Thoracic aorta (tissue), 2 donors: ENCODE results near the gene TLE3. TPM values are rescaled to one million over a fixed set of nuclear protein-coding genes. Genes with fewer than 3 reads are reported as not detected.
A peak's percentile ranks its signal among the peaks of the same experiment; 100 is the strongest.

ENCODE experiments used
- ATAC-seq: fragments of 150-250 bp; one replicate; pipeline ENCODE4 v1.8.0; 2017; ENCODE audit warnings: low read depth; ENCODE audit not compliant: insufficient number of reproducible peaks, low FRiP score
- DNase-seq: peaks from one replicate; pipeline ENCODE4 v3.0.0-alpha.2; 2020; ENCODE audit warnings: low spot score
- H3K27ac ChIP-seq, 2 donors: fragments of 200-600 bp; sonication (generic); 1 replicate in 1 of 2; 2 replicates in 1 of 2; pipeline ENCODE4 v1.5.1; 2016; ENCODE audit warnings: mild to moderate bottlenecking in 2 of 2, moderate library complexity in 2 of 2
- H3K27me3 ChIP-seq: fragments of 200-600 bp; sonication (generic); replicated peaks from 2 replicates; pipeline ENCODE4 v1.6.0; 2016; ENCODE audit warnings: mild to moderate bottlenecking; ENCODE audit not compliant: insufficient read depth
- H3K36me3 ChIP-seq: fragments of 200-600 bp; sonication (generic); one replicate; pipeline ENCODE4 v1.5.1; 2016
- H3K4me1 ChIP-seq, 2 donors: fragments of 200-600 bp; sonication (generic); 1 replicate in 1 of 2; 2 replicates in 1 of 2; pipeline versions ENCODE4 v1.5.1 to v1.6.0; 2016; ENCODE audit warnings: low read depth in 2 of 2, mild to moderate bottlenecking in 1 of 2; ENCODE audit not compliant: control insufficient read depth in 1 of 2
- H3K4me3 ChIP-seq: fragments of 200-600 bp; sonication (generic); 2 replicates; pipeline ENCODE4 v1.5.1; 2016; ENCODE audit warnings: mild to moderate bottlenecking
- H3K9me3 ChIP-seq: fragments of 200-600 bp; sonication (generic); 2 replicates; pipeline ENCODE4 v1.5.1; 2016
- CTCF ChIP-seq: fragments of 200-600 bp; sonication (generic); IDR thresholded peaks from one replicate; pipeline ENCODE4 v1.5.1; 2019; ENCODE audit warnings: antibody characterized with exemption
- total RNA-seq, 2 donors: library from RNA; depleted of rRNA; stranded (reverse); fragments of >200 nt; gene quantifications; one replicate each; pipeline versions ENCODE4 v1.1.0 to v1.2.3, GENCODE V29; 2016

The TLE3 gene
- total RNA-seq, 2 donors from 2014 or later, result 78.3 to 124 TPM

DNA sequence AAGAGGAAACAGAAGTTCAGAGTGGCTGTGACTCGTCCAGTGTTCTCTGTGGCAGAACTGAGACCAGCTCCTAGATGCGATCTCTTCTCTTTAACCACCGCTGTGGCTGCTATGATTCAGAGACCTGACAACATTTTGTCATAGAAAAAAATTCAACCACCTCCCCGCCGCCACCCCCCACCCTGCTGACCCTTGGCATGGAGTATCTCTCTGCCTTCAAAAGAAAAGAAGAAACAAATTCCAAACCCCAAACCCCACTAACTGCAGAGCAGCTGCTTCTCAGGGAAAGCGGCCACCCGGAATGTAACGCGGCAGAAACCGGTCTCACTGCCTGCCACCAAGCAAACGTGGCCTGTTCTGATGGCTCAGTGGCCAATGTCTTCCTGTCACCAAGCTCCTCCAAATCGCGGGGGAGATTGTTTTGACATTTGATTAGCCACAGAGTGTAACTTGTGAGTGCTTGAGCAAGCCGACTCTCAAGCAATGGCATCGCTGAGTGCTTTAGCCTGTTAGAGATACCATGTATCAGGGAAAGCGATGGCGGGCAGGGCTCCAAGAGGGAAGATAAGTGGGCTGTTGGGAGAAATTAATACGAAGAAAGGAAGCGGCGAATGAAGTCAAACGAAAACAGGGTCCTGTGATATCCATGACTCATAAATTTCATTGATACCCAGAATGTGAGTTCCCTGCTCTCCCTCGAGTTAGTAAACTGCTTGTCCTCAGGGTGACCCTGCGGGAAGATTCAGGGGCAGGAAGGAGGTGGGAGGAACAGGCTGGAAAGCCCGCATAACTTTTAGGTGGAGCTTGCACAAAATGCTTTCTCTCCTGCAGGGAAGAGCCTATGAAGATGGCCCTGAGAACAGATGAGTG lies 44.8 kb upstream of the TLE3 start:
- H3K27ac ChIP-seq, result no peak overlapping the region
- no peak overlapping the region for H3K4me3 ChIP-seq
- TF ChIP-seq CTCF, result no peak
- H3K4me1 ChIP-seq, result peaks cover 3 to 19% of the 10 kb centered on the region in 2 donors
- H3K36me3 ChIP-seq, result no peaks in the 10 kb centered on the region
- H3K27me3 ChIP-seq, result no peaks in the 10 kb centered on the region
- no peak for DNase-seq
- no peak for ATAC-seq
- H3K9me3 ChIP-seq, result no peaks in the 10 kb centered on the region

DNA sequence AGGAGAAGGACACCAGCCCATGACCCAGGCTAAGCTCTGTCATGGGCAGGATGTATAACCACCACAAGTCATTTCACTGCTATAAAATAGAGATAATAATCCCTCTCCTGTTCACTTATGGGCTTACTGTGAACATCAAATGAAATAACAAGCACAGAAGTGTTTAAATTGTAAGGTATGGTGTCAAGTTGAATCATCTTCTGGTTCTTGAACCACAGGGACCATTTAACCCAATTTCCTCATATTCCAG lies 44.3 kb upstream of the TLE3 start:
- H3K27ac ChIP-seq, result no peak overlapping the region
- H3K36me3 ChIP-seq, result no peaks in the 10 kb centered on the region
- no peak for TF ChIP-seq CTCF
- peaks cover 3 to 19% of the 10 kb centered on the region in 2 donors for H3K4me1 ChIP-seq
- ATAC-seq, result no peak
- no peaks in the 10 kb centered on the region for H3K9me3 ChIP-seq
- DNase-seq, result no peak
- H3K27me3 ChIP-seq, result no peaks in the 10 kb centered on the region
- H3K4me3 ChIP-seq, result no peak overlapping the region

DNA sequence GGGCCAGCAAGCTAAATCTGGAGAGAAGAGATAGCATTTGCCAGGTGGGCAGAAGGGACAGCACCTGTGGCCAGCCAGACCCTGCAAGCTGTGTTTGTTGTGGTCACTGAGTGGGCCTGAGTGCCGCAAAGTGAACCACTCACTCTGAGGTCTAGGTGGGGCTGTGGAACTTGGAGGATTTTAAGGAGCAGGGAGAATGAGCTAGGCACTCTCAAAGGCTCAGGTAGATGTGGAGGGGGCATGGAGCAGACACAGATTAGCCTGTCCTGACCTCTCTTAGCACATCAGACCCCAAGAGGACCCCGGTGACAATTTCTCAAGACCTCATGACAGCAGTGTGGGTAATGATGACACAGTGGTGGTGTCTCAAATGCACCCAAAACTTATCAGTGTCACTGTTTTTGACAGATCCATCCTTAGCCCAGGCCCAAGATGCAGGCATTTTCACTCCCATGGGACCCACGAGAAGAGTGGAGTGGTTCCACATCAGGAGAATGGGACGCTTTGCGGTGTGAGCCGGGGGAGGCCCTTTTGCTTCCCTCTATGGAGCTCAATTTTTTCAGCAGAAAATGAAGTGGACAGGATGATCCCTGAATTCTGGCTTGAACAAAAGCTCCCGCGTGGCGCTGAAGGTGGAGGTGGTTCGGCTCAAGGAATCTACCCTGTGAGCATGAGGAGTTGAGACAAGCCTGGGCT lies 43.8 kb upstream of the TLE3 start:
- Histone ChIP-seq H3K4me1 (peaks cover 3 to 19% of the 10 kb centered on the region in 2 donors), H3K4me3 (peak overlapping the region; percentile 57), H3K9me3 (no peaks in the 10 kb centered on the region), H3K27me3 (no peaks in the 10 kb centered on the region), H3K27ac (no peak overlapping the region), H3K36me3 (no peaks in the 10 kb centered on the region)
- ATAC-seq (no peak), DNase-seq (no peak)
- no peak for TF ChIP-seq CTCF

- Histone ChIP-seq H3K4me3 (peak overlapping the region; percentile 57), H3K9me3 (no peaks in the 10 kb centered on the region), H3K4me1 (peaks cover 3 to 19% of the 10 kb centered on the region in 2 donors), H3K36me3 (no peaks in the 10 kb centered on the region), H3K27ac (no peak overlapping the region), H3K27me3 (no peaks in the 10 kb centered on the region)
- DNase-seq (no peak), ATAC-seq (no peak)
- no peak for TF ChIP-seq CTCF
Observed at GRCh38 chr15:70140543-70141375, 43.0 kb upstream of the TLE3 start.

DNA sequence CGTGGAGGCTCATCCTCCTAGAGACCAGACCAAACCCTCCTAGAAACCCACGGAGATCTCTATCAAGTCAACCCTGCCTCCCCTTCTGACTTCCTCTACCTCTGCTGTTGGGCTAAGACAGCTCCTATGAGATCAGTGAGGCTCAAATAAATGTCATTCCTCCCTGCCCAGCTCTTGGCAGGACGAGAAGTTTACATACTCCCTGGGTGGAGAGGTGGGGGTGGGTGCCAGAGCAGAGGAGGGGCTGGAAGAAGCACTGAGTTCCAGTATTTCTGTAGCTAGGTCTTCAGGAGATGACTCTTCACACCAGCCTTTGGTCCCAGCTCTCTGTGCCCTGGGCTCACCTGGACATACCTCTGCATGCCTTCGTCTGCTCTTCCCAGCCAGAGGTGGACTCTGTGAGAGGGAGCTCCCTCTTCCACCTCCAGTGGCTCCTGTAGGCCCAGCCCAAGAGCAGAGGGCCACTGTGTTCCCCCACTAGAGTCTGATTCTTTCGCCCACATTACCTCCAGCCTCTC lies 42.4 kb upstream of the TLE3 start:
- no peak for TF ChIP-seq CTCF
- no peak overlapping the region for H3K27ac ChIP-seq
- no peaks in the 10 kb centered on the region for H3K27me3 ChIP-seq
- no peaks in the 10 kb centered on the region for H3K36me3 ChIP-seq
- peaks cover 3 to 19% of the 10 kb centered on the region in 2 donors for H3K4me1 ChIP-seq
- no peak for ATAC-seq
- DNase-seq, result no peak
- H3K9me3 ChIP-seq, result no peaks in the 10 kb centered on the region
- H3K4me3 ChIP-seq, result no peak overlapping the region
